Measurements from ENCODE around the gene EP400. TPM values are rescaled to one million over a fixed set of nuclear protein-coding genes. Genes with fewer than 3 reads are reported as not detected.
A peak's percentile ranks its signal among the peaks of the same experiment; 100 is the strongest.

EP400 gene
- total and polyA plus RNA-seq, 7 donors, result 8.0 to 24.5 (median 18.4) TPM

DNA sequence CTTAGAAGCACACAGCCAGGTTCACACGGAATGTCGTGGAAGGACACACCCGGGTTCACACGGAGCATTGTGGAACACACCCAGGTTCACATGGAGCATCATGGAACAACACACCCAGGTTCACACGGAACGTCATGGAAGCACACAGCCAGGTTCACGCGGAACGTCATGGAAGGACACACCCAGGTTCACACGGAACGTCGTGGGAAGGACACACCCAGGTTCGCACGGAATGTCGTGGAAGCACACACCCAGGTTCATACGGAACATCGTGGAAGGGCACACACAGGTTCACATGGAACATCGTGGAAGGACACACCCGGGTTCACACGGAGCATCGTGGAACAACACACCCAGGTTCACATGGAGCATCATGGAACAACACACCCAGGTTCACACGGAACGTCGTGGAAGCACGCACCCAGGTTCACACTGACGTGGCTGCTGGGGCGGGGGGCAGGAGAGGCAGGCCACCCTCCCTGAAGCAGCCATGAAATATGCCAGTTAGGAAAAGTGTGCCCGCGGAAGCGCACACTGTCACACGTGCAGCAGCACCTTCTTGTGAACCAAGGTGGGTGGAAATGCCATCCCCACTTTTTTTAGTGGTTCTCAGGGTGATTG, 86.4 kb downstream of the EP400 start:
- ATAC-seq (no peak), DNase-seq (no peak)
- no peak overlapping the region for H3K27ac ChIP-seq
- H3K9me3 ChIP-seq, result no peaks in the 10 kb centered on the region
- TF ChIP-seq, protein P1, sequence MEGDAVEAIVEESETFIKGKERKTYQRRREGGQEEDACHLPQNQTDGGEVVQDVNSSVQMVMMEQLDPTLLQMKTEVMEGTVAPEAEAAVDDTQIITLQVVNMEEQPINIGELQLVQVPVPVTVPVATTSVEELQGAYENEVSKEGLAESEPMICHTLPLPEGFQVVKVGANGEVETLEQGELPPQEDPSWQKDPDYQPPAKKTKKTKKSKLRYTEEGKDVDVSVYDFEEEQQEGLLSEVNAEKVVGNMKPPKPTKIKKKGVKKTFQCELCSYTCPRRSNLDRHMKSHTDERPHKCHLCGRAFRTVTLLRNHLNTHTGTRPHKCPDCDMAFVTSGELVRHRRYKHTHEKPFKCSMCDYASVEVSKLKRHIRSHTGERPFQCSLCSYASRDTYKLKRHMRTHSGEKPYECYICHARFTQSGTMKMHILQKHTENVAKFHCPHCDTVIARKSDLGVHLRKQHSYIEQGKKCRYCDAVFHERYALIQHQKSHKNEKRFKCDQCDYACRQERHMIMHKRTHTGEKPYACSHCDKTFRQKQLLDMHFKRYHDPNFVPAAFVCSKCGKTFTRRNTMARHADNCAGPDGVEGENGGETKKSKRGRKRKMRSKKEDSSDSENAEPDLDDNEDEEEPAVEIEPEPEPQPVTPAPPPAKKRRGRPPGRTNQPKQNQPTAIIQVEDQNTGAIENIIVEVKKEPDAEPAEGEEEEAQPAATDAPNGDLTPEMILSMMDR (IDR thresholded peaks at IDR 0.05), result no peak
- H3K4me1 ChIP-seq, result no peaks in the 10 kb centered on the region
- H3K36me3 ChIP-seq (ENCODE audit: insufficient read depth in 1 of 2, low read depth in 1 of 2), result peaks cover 0 to 87% of the 10 kb centered on the region in 2 donors
- intact Hi-C loops (cut with DNase I), result no loop called here
- WGBS, 3 donors, result 91 to 94% (median 93%) methylated on average over 31 of the region's 31 CpGs
- H3K4me3 ChIP-seq, result no peak overlapping the region
- no peaks in the 10 kb centered on the region for H3K27me3 ChIP-seq (ENCODE audit: insufficient read depth in 3 of 3, low read length in 2 of 3)

DNA sequence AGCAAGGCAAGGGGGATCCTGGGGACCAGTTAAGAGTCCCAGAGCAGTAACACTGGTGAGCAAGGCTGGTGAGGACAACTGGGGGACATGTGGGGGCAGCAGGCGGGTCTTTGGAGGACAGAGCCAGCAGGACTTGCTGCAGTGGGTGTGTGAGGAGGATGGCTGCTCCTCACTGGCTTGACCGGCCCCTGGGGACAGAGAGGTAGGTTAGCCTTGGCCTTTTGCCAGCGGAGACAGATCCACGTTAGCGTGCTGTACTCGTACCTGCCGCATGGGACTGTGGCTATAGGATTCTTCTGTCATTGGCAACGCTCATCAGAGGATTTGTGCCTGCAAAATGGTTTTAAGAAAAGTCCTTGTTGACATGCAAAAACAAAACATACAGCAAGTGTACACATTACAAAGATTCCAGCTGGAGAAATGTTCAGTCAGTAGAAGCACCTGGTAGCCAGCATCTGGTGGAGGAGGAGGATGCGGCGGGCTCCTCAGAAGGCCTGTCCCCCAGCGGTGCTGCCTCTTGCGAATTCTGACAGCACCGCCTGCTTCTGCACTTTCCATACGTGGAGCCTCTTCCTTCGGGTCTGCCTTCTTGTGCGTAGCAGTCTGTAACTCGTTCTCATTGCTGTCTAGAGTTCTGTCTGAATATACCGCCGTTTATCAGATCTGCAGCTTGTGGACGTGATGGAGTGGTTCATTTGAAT, 91.3 kb downstream of the EP400 start:
- ATAC-seq, result peak in 1 of 4 donors; percentile 15
- DNase-seq, result no peak
- Histone ChIP-seq H3K4me3 (no peak overlapping the region), H3K27me3 (ENCODE audit: insufficient read depth in 3 of 3, low read length in 2 of 3) (no peaks in the 10 kb centered on the region), H3K4me1 (no peaks in the 10 kb centered on the region), H3K9me3 (no peaks in the 10 kb centered on the region), H3K36me3 (ENCODE audit: insufficient read depth in 1 of 2, low read depth in 1 of 2) (peaks cover 0 to 86% of the 10 kb centered on the region in 2 donors), H3K27ac (no peak overlapping the region)
- TF ChIP-seq, protein P1 (IDR thresholded peaks at IDR 0.05), result no peak
- intact Hi-C loops (cut with DNase I), result no loop called here
- WGBS, 3 donors, result 91 to 92% (median 92%) methylated on average over 20 of the region's 20 CpGs

DNA sequence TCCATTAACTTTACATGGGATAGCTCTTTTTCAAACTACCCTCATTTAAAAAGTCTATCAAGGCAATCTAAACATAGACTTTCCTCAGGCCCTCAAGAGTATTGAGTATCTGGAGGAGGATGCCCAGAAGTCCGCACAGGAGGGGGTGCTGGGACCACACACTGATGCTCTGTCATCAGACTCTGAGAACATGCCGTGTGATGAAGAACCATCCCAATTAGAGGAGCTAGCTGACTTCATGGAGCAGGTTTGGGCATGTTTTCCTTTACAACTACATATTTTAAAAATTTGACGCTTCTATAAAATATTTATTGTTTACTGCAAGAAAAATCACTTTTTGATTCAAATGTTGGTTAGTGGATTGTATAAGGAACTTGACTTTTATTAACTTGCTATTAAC, 93.5 kb downstream of the EP400 start:
- ATAC-seq, result no peak
- no peaks in the 10 kb centered on the region for H3K27me3 ChIP-seq (ENCODE audit: insufficient read depth in 3 of 3, low read length in 2 of 3)
- H3K27ac ChIP-seq, result no peak overlapping the region
- no peak for DNase-seq
- TF ChIP-seq, protein P1 (IDR thresholded peaks at IDR 0.05), result no peak
- peaks cover 0 to 89% of the 10 kb centered on the region in 2 donors for H3K36me3 ChIP-seq (ENCODE audit: insufficient read depth in 1 of 2, low read depth in 1 of 2)
- H3K9me3 ChIP-seq, result no peaks in the 10 kb centered on the region
- H3K4me3 ChIP-seq, result no peak overlapping the region
- H3K4me1 ChIP-seq, result no peaks in the 10 kb centered on the region
- WGBS, 3 donors, result 89 to 91% (median 91%) methylated on average over 3 of the region's 3 CpGs
- intact Hi-C loops (cut with DNase I), result no loop called here

DNA sequence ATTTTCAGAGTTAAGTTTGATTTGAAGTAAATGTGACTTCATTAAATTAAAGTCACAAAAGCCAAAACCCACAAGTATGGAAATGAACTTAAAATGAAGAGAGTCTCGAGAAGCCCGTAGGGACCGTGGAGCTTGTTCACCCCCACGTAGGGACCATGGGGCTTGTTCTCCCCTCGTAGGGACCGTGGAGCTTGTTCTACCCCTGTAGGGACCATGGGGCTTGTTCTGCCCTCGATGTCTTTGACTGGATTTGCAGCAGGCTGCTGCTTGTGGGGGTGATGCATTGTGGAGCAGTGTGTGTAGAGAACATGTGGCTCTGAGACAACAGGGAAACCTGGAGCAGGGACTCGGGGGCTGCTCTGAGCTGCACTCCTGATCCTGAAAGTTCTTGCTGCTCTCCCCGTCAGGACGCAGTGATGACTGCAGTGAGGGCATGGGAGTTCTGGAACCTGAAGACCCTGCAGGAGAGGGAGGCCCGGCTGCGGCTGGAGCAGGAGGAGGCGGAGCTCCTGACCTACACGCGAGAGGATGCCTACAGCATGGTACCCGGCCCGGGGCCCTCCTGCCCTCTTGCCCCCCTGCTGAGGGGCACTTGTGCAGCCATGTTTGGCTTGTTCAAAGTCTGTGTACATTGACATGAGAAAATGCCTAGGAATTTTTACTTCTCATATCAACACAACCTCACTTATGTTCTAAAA, 94.2 kb downstream of the EP400 start:
- 83 to 85% (median 85%) methylated on average over 17 of the region's 17 CpGs for WGBS, 3 donors
- no peak for DNase-seq
- intact Hi-C loops (cut with DNase I), result no loop called here

More for the DNA sequence above, 94.2 kb downstream of the EP400 start:
- H3K4me3 ChIP-seq, result no peak overlapping the region
- H3K36me3 ChIP-seq (ENCODE audit: insufficient read depth in 1 of 2, low read depth in 1 of 2), result peaks cover 0 to 88% of the 10 kb centered on the region in 2 donors
- H3K9me3 ChIP-seq, result no peaks in the 10 kb centered on the region
- H3K27ac ChIP-seq, result no peak overlapping the region
- no peaks in the 10 kb centered on the region for H3K27me3 ChIP-seq (ENCODE audit: insufficient read depth in 3 of 3, low read length in 2 of 3)
- TF ChIP-seq, protein P1 (IDR thresholded peaks at IDR 0.05), result no peak
- ATAC-seq, result no peak
- H3K4me1 ChIP-seq, result no peaks in the 10 kb centered on the region
